Right cardiac atrium (tissue), 5 donors: Measurements from ENCODE around the gene LRRC23. TPM values are rescaled to one million over a fixed set of nuclear protein-coding genes. Genes with fewer than 3 reads are reported as not detected.
A peak's percentile ranks its signal among the peaks of the same experiment; 100 is the strongest.
"Not testable (repeated sequence)": the region's sequence is repeated elsewhere in the genome, so short reads cannot be mapped to it uniquely, and the experiment has no call there.

Source experiments
- ATAC-seq, 2 donors: fragments of 200-7000 bp; cut with Tn5 transposase; one replicate each; pipeline versions ENCODE4 v1.8.0 to v1.9.1; 2020; ENCODE audit warnings: moderate library complexity in 2 of 2, mild to moderate bottlenecking in 1 of 2
- DNase-seq, 3 donors: peaks; one replicate each; pipeline ENCODE4 v3.0.0-alpha.2; 2020
- H3K27ac ChIP-seq: one replicate; pipeline ENCODE4 v1.5.1; 2013; ENCODE audit warnings: mild to moderate bottlenecking, low read length, control low read depth, moderate library complexity
- H3K27me3 ChIP-seq: one replicate; pipeline ENCODE4 v1.6.1; 2013; ENCODE audit not compliant: control insufficient read depth, insufficient read depth
- H3K4me1 ChIP-seq: one replicate; pipeline ENCODE4 v1.6.1; 2013; ENCODE audit warnings: low read length; ENCODE audit not compliant: control insufficient read depth, insufficient read depth
- H3K4me3 ChIP-seq: one replicate; pipeline ENCODE4 v1.5.1; 2013; ENCODE audit warnings: low read length, control low read depth
- H3K9me3 ChIP-seq: one replicate; pipeline ENCODE4 v1.6.1; 2013; ENCODE audit warnings: low read length; ENCODE audit not compliant: control insufficient read depth
- WGBS: extraction: QIAGEN DNeasy Blood & Tissue Kit; methylation state at CpG from one replicate; pipeline ENCODE4 v1.1.7; 2013; 5-methylcytosine and 5-hydroxymethylcytosine counted together
- intact Hi-C, 4 donors: fragments of 100-400 bp; cut with DNase I; formaldehyde crosslinking; loops; one replicate each; pipeline versions ENCODE4 v1.11.0 to v1.14.0; 2022 to 2023
- long read RNA-seq, 4 donors: library from polyadenylated mRNA; unstranded; transcript quantifications; one replicate each; pipeline ENCODE4 v2.0.0, GENCODE V29; 2020 to 2021
- polyA plus RNA-seq: library from polyadenylated mRNA; stranded (reverse); fragments of 200-250 nt; gene quantifications from one replicate; pipeline ENCODE4 v1.2.3, GENCODE V29; 2013
- total RNA-seq, 4 donors: library from RNA; stranded (reverse); fragmentation: NEBNext Ultra II Directional; extraction: Animal tissue kit (Norgen Biotek cat#: 25700); gene quantifications; one replicate each; pipeline ENCODE4 v1.2.1, GENCODE V29; 2021
- donor health status: healthy with polysubstance abuse.
- donor health status: DM: no; HTN: yes; CAD: no.
- donor health status: DM: no; HTN: no; CAD: no.
- donor health status: DM: no; HTN: yes; CAD: no; lungs with severe emphysema.
- donor health status: DM: yes; HTN: yes; CAD: no.

LRRC23 gene
- total RNA-seq (10 to 100 TPM; 11.4 to 13.9 (median 12.1) TPM), polyA plus RNA-seq (15.0 TPM)
- long read RNA-seq, donor 1, partial matches to known transcripts = 1 of 7 reads
- long read RNA-seq, donor 1, other reads (novel, unspliced or antisense) = 1 of 7 reads
- long read RNA-seq, donor 2, transcript LRRC23-211 (7 exons, 1,412 nt) = major isoform, 5 of 12 reads
- long read RNA-seq, donor 2, partial matches to known transcripts = 0 of 12 reads
- long read RNA-seq, donor 2, other reads (novel, unspliced or antisense) = 3 of 12 reads
- long read RNA-seq, donor 3, transcript LRRC23-201 (8 exons, 1,615 nt) = minor isoform, 8 of 38 reads
- long read RNA-seq, donor 3, transcript LRRC23-211 (7 exons, 1,412 nt) = major isoform, 18 of 38 reads
- long read RNA-seq, donor 3, partial matches to known transcripts = 7 of 38 reads
- long read RNA-seq, donor 3, other reads (novel, unspliced or antisense) = 4 of 38 reads
- long read RNA-seq, donor 4, partial matches to known transcripts = 0 of 6 reads
- long read RNA-seq, donor 4, other reads (novel, unspliced or antisense) = 2 of 6 reads

GRCh38 chr12:6904280-6905276 lies at the start of gene LRRC23:
Gene LRRC23 (plus strand): TSS chr12:6904822. CDS start chr12:6905634, 812 bp downstream.
- H3K27me3 ChIP-seq = no peaks in the 10 kb centered on the region
- intact Hi-C loops = no loop called here
- peak within 1 kb of the TSS; percentile 60 for H3K4me3 ChIP-seq
- no peaks in the 10 kb centered on the region for H3K4me1 ChIP-seq
- WGBS = 4% methylated on average over 34 of the region's 34 CpGs
- H3K9me3 ChIP-seq = no peaks in the 10 kb centered on the region
- peak within 1 kb of the TSS; percentile 69 for H3K27ac ChIP-seq
- ATAC-seq (peak; percentile 95 to 96), DNase-seq (peak; percentile 98 to 99 (median 98))

GRCh38 chr12:6855322-6855721 lies 49.3 kb upstream of the LRRC23 start:
- ATAC-seq (no peak), DNase-seq (no peak)
- no peaks in the 10 kb centered on the region for H3K4me1 ChIP-seq
- 93% methylated on average over 14 of the region's 14 CpGs for WGBS
- no peaks in the 10 kb centered on the region for H3K27me3 ChIP-seq
- H3K27ac ChIP-seq = no peak overlapping the region
- H3K4me3 ChIP-seq = no peak overlapping the region
- intact Hi-C loops = no loop called here
- no peaks in the 10 kb centered on the region for H3K9me3 ChIP-seq

GRCh38 chr12:6858799-6859198 lies 45.8 kb upstream of the LRRC23 start:
- DNase-seq = peak in 1 of 3 donors; percentile 21
- H3K4me1 ChIP-seq = no peaks in the 10 kb centered on the region
- no peak for ATAC-seq
- no peak overlapping the region for H3K27ac ChIP-seq
- H3K27me3 ChIP-seq = no peaks in the 10 kb centered on the region
- no peaks in the 10 kb centered on the region for H3K9me3 ChIP-seq
- 93% methylated on average over 2 of the region's 2 CpGs for WGBS
- H3K4me3 ChIP-seq = no peak overlapping the region
- intact Hi-C loops = no loop called here

- Histone ChIP-seq H3K27ac (no peak overlapping the region), H3K4me3 (no peak overlapping the region), H3K4me1 (no peaks in the 10 kb centered on the region), H3K27me3 (no peaks in the 10 kb centered on the region), H3K9me3 (no peaks in the 10 kb centered on the region)
- intact Hi-C loops = no loop called here
- DNase-seq = peak in 1 of 3 donors; percentile 20
- 95% methylated on average over 9 of the region's 9 CpGs for WGBS
- ATAC-seq = no peak
Observed at GRCh38 chr12:6860116-6860515, 44.5 kb upstream of the LRRC23 start.

DNA sequence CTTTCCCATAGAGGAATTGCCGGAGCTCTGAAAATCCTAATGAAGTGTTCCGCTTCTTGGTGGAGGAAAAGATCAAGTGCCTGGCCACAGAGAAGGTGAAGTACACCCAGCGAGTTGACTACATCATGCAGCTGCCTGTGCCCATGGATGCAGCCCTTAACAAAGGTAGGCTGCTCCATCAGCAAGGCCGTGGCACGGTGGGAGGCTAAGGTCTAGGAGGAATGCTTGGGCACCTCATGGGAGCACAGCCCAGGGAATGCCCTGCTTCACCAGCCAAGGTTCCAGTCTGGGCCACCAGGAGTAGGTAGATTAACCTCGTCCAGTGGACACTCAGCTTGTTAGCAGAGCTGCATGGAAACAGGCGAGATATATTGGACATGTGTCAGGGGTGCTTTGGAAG lies 43.7 kb upstream of the LRRC23 start:
- DNase-seq (no peak), ATAC-seq (no peak)
- WGBS = 98% methylated on average over 7 of the region's 7 CpGs
- intact Hi-C loops = no loop called here
- Histone ChIP-seq H3K27me3 (no peaks in the 10 kb centered on the region), H3K4me3 (no peak overlapping the region), H3K4me1 (no peaks in the 10 kb centered on the region), H3K27ac (no peak overlapping the region), H3K9me3 (no peaks in the 10 kb centered on the region)

- no peak for ATAC-seq
- 94% methylated on average over 9 of the region's 9 CpGs for WGBS
- Histone ChIP-seq H3K27ac (no peak overlapping the region), H3K9me3 (no peaks in the 10 kb centered on the region), H3K4me1 (no peaks in the 10 kb centered on the region), H3K27me3 (no peaks in the 10 kb centered on the region), H3K4me3 (no peak overlapping the region)
- no peak for DNase-seq
- intact Hi-C loops = no loop called here
Observed at GRCh38 chr12:6861391-6861790, 43.2 kb upstream of the LRRC23 start.

DNA sequence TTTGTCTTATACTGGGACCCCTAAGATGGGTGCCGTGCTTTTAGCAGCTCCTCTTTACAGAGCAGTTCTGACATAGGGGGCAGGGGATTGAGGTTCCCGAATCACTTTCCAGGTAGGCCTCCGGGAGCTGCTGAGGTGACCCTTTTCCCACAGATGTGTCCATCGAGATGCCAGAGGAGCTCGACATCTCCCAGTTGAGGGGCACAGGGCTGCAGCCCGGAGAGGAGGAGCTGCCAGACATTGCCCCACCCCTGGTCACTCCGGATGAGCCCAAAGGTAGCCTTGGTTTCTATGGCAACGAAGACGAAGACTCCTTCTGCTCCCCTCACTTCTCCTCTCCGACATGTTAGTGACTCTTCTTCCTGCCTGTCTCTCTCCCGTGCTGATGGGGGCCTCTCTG lies 41.6 kb upstream of the LRRC23 start:
- WGBS = 93% methylated on average over 11 of the region's 11 CpGs
- ATAC-seq = no peak
- intact Hi-C loops = no loop called here

GRCh38 chr12:6863586-6864321 lies 40.9 kb upstream of the LRRC23 start:
- DNase-seq = peak in 1 of 3 donors; percentile 50
- ATAC-seq = no peak
- no peak overlapping the region for H3K27ac ChIP-seq
- H3K9me3 ChIP-seq = no peaks in the 10 kb centered on the region
- H3K4me3 ChIP-seq = no peak overlapping the region
- WGBS = 95% methylated on average over 16 of the region's 16 CpGs
- H3K4me1 ChIP-seq = no peaks in the 10 kb centered on the region
- no peaks in the 10 kb centered on the region for H3K27me3 ChIP-seq
- intact Hi-C loops = no loop called here

More for the DNA sequence above, 41.6 kb upstream of the LRRC23 start:
- DNase-seq = no peak
- Histone ChIP-seq H3K27ac (no peak overlapping the region), H3K4me3 (no peak overlapping the region), H3K4me1 (no peaks in the 10 kb centered on the region), H3K27me3 (no peaks in the 10 kb centered on the region), H3K9me3 (no peaks in the 10 kb centered on the region)

DNA sequence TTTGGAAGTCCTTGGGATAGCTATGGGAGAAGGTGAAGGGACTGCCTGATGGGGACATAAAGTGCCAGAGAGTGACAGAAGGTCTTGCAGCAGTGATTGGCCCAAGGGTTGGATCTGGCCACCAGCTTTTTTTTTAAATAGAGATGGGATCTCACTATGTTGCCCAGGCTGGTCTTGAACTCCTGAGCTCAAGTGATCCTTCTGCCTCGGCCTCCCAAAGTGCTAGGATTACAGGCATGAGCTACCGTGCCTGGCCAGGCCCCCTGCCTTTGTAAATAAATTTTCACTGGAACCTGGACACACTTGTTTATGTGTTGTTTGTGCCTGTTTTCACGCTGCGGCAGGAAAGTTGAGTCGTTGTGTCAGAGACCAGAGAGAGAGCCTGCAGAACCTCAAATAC lies 39.3 kb upstream of the LRRC23 start:
- H3K4me3 ChIP-seq, H3K27ac ChIP-seq, intact Hi-C loops, H3K4me1 ChIP-seq, H3K27me3 ChIP-seq, ATAC-seq, H3K9me3 ChIP-seq: not testable (repeated sequence)
- DNase-seq = peak in 1 of 3 donors; percentile 20
- WGBS = 93% methylated on average over 5 of the region's 5 CpGs

DNA sequence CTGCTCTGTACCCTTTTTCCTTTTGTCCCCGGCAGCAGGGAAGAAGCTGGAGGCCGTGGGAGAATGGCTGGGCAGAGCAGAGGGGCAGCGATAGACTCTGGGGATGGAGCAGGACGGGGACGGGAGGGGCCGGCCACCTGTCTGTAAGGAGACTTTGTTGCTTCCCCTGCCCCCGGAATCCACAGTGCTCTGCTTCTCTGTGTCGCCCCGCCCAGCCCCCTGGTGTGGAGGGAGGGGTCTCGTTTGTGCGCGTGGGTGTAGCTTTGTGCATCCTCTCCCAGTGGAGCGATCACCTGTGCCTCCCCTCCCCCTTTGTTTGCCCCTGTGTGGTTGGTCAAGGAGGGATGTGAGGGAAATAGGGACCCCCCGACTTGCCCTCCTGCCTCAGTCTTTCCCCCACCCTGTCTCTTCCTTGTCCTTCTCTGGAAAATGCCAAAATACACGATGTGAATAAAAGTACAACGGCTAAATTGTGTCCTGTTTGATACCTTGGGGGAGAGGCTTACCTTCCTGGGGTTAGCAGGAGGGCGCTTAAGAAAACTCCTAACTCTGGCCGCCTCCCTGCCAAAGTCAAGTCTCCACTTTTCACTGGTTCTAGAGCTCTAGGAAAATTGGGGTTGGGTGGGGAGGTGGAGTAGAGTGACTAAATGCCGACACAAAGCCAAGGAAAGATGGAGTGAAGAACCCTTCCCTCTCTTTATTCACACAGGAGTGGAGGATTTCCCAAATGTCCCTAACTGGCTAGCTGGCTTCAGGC lies 38.3 kb upstream of the LRRC23 start:
- intact Hi-C loops = no loop called here
- peak overlapping the region; percentile 88 for H3K27ac ChIP-seq
- no peaks in the 10 kb centered on the region for H3K9me3 ChIP-seq
- H3K4me3 ChIP-seq = no peak overlapping the region
- ATAC-seq = no peak
- WGBS = 78% methylated on average over 19 of the region's 19 CpGs
- peaks cover 2% of the 10 kb centered on the region for H3K4me1 ChIP-seq
- DNase-seq = peak; percentile 42 to 76 (median 65)
- no peaks in the 10 kb centered on the region for H3K27me3 ChIP-seq
